BLaER1 treated with 17β-estradiol and CSF1 and Interleukin-3, amounts not matched to agents 10 nM and 100 nM (cell line): ENCODE results near the gene MARCKSL1.
A peak's percentile ranks its signal among the peaks of the same experiment; 100 is the strongest.

Experiments used
- H3K27ac ChIP-seq, 11 experiments: shearing (Covaris generic); formaldehyde crosslinking; 2 replicates each; pipeline ENCODE4 v1.8.1; 2022
- H3K27me3 ChIP-seq, 11 experiments: shearing (Covaris generic); formaldehyde crosslinking; 2 replicates each; pipeline ENCODE4 v1.8.1; 2022
- H3K36me3 ChIP-seq, 11 experiments: shearing (Covaris generic); formaldehyde crosslinking; 2 replicates each; pipeline ENCODE4 v1.8.1; 2022
- H3K4me1 ChIP-seq, 10 experiments: shearing (Covaris generic); formaldehyde crosslinking; 2 replicates each; pipeline ENCODE4 v1.8.1; 2022
- H3K4me2 ChIP-seq, 11 experiments: shearing (Covaris generic); formaldehyde crosslinking; 2 replicates each; pipeline ENCODE4 v1.8.1; 2022
- H3K4me3 ChIP-seq, 10 experiments: shearing (Covaris generic); formaldehyde crosslinking; 2 replicates each; pipeline ENCODE4 v1.8.1; 2022
- H3K9ac ChIP-seq, 11 experiments: shearing (Covaris generic); formaldehyde crosslinking; 2 replicates each; pipeline ENCODE4 v1.8.1; 2022
- H3K9me3 ChIP-seq, 11 experiments: shearing (Covaris generic); formaldehyde crosslinking; replicated peaks in 1 of 11; 2 replicates each; pipeline ENCODE4 v1.8.1; 2022
- H4K20me1 ChIP-seq, 11 experiments: shearing (Covaris generic); formaldehyde crosslinking; 2 replicates each; pipeline ENCODE4 v1.8.1; 2022
- Cebpa-rat ChIP-seq, 11 experiments: shearing (Covaris generic); IDR thresholded peaks; 2 replicates each; pipeline ENCODE4 v1.8.1; 2022

MARCKSL1 gene

DNA sequence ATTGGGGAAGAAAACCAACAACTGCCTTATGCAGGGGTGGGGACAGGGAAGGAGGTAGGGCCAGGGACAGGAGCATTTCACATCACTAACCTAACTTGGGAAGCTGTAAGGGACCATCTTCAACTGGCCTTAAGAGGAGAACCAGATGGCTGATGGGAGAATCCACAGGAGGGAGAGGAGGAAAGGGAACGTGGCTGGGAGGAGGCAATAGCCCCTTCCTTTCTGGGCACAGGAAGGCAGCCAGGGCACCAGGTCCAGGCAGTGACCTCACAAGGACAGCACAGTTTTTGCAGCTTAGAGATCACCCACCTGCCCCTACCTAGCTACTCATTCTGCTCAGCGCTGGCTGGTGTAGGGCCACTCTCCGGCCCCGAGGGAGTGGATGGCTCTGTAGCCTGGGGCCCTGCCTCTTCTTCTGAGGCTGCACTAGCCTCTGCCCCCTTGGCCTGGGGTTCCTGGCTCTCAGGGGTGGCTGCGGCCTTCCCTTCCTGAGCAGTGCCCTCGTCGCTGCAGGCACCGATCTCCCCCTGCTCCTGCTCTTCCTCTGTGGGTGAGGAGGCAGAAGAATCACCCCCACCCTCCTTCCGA, 1.7 kb downstream of the MARCKSL1 start:
- Histone ChIP-seq H3K36me3 (peaks cover 41 to 57% (median 56%) of the 10 kb centered on the region in 11 experiments), H3K4me3 (peak overlapping the region; percentile 68 to 97 (median 92)), H3K4me1 (peaks cover 65 to 77% (median 74%) of the 10 kb centered on the region in 10 experiments), H3K27ac (peak overlapping the region in 9 of 11 experiments; percentile 84 to 97 (median 95); a peak in 18 of 22 replicates), H3K9ac (peak overlapping the region; percentile 85 to 99 (median 97)), H3K9me3 (no peaks in the 10 kb centered on the region), H3K4me2 (peak overlapping the region; percentile 92 to 100 (median 98)), H4K20me1 (peaks cover 6 to 88% (median 70%) of the 10 kb centered on the region in 11 experiments; a peak in 21 of 22 replicates), H3K27me3 (no peaks in the 10 kb centered on the region)
- no peak for TF ChIP-seq Cebpa-rat (IDR thresholded peaks at IDR 0.05)

DNA sequence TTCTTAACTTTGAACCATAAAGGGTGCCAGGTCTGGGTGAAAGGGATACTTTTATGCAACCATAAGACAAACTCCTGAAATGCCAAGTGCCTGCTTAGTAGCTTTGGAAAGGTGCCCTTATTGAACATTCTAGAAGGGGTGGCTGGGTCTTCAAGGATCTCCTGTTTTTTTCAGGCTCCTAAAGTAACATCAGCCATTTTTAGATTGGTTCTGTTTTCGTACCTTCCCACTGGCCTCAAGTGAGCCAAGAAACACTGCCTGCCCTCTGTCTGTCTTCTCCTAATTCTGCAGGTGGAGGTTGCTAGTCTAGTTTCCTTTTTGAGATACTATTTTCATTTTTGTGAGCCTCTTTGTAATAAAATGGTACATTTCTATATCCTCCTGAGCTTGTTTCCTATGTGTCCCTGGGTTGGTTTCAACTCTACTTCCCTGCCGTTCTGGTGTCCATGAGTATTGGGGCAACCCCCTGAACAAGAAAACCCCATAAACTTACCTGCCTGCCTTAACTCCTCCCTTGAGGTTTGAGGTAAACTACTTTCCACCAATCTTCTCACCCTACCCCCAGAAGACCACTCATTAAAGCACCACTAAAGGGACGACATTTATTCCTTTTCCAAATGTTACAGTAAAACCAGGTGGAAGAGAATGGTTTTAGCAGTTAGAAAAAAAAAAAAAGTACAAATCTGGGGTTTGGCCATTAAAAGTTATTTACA, 2.6 kb downstream of the MARCKSL1 start:
- peak overlapping the region in 10 of 11 experiments; percentile 92 to 100 (median 98); a peak in 20 of 22 replicates for H3K4me2 ChIP-seq
- H4K20me1 ChIP-seq, result peaks cover 6 to 96% (median 80%) of the 10 kb centered on the region in 11 experiments; a peak in 21 of 22 replicates
- peaks cover 56 to 67% (median 64%) of the 10 kb centered on the region in 10 experiments for H3K4me1 ChIP-seq
- H3K27me3 ChIP-seq, result no peaks in the 10 kb centered on the region
- H3K4me3 ChIP-seq, result peak overlapping the region in 8 of 10 experiments; percentile 86 to 97 (median 96); a peak in 13 of 20 replicates
- H3K36me3 ChIP-seq, result peaks cover 51 to 66% (median 66%) of the 10 kb centered on the region in 11 experiments
- H3K9me3 ChIP-seq, result no peaks in the 10 kb centered on the region
- H3K27ac ChIP-seq, result peak overlapping the region in 2 of 11 experiments; percentile 96; a peak in 2 of 22 replicates
- peak overlapping the region in 9 of 11 experiments; percentile 90 to 99 (median 97); a peak in 16 of 22 replicates for H3K9ac ChIP-seq
- TF ChIP-seq Cebpa-rat (IDR thresholded peaks at IDR 0.05), result no peak

DNA sequence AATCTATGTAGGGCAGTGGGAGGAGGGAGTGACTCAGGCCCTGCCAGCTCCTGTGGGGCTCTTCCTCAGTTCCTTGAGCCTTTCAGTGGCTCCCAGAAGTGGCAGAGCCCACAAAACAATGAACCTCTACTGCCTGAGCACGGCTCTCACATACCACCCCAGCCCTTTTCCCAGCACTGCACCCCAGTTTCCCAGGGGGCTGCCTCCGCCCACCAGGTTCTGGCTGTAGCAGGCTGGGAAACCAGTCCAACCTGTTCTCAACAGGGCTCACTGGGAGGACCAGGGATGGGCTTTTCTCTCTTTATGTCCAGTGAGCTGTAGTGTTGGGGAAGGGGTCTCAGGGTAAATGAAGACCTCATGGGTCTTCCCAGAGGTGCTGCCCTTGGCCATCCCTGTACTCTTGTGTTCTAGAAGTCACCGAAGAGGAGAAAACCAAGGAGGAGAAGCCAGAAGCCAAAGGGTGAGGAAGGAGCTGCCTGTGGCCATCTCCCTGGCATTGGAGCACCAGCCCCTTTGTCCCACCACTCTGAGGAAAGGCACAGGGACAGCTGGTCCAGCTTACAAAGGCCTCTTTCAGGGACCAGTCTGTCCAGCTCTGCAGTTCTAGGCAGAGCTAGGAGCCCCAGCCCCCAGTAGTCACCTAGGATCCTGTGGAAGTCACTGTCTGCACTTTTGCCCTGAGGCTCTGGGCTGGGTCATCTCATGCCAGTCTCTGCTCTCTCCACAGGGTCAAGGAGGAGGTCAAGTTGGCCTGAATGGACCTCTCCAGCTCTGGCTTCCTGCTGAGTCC, 3.5 kb downstream of the MARCKSL1 start:
- Histone ChIP-seq H3K36me3 (peaks cover 60 to 76% (median 75%) of the 10 kb centered on the region in 11 experiments), H3K4me2 (peak overlapping the region in 10 of 11 experiments; percentile 92 to 100 (median 98); a peak in 20 of 22 replicates), H3K9ac (peak overlapping the region in 9 of 11 experiments; percentile 0 to 99 (median 51); a peak in 12 of 22 replicates), H3K27ac (peak overlapping the region in 2 of 11 experiments; percentile 1 to 36; a peak in 2 of 22 replicates), H4K20me1 (peaks cover 6 to 96% (median 87%) of the 10 kb centered on the region in 11 experiments; a peak in 21 of 22 replicates), H3K4me1 (peaks cover 47 to 58% (median 55%) of the 10 kb centered on the region in 10 experiments), H3K9me3 (no peaks in the 10 kb centered on the region), H3K27me3 (no peaks in the 10 kb centered on the region), H3K4me3 (no peak overlapping the region)
- no peak for TF ChIP-seq Cebpa-rat (IDR thresholded peaks at IDR 0.05)

DNA sequence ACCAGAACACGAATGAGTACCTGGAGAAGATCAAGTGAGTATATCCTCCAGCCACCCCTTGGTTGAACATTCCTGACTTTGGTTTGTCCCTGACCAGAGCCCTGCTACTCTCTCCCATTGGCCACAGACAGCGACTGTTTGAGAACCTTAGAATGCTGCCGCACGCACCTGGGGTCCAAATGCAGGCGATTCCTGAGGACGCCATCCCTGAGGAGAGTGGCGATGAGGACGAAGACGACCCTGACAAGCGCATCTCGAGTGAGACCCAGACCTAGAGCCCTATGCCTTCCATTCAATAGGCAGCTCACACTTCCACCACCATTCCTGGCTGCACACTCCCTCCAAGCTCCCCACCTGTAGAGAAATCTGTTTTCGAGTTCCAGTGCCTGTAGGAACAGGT, 4.5 kb downstream of the MARCKSL1 start:
- Histone ChIP-seq H3K4me3 (no peak overlapping the region), H3K9ac (peak overlapping the region in 4 of 11 experiments; percentile 5 to 99 (median 70); a peak in 1 of 22 replicates), H3K9me3 (no peaks in the 10 kb centered on the region), H4K20me1 (peaks cover 6 to 91% (median 81%) of the 10 kb centered on the region in 11 experiments; a peak in 21 of 22 replicates), H3K4me2 (peak overlapping the region in 5 of 11 experiments; percentile 14 to 100 (median 98); a peak in 4 of 22 replicates), H3K4me1 (peaks cover 37 to 48% (median 46%) of the 10 kb centered on the region in 10 experiments), H3K27ac (0 out of 22 replicates have a peak overlapping the region, but pooled peaks of 1 of the 11 experiments have one; percentile 36), H3K27me3 (no peaks in the 10 kb centered on the region), H3K36me3 (peaks cover 68 to 84% (median 83%) of the 10 kb centered on the region in 11 experiments)
- TF ChIP-seq Cebpa-rat (IDR thresholded peaks at IDR 0.05), result no peak

DNA sequence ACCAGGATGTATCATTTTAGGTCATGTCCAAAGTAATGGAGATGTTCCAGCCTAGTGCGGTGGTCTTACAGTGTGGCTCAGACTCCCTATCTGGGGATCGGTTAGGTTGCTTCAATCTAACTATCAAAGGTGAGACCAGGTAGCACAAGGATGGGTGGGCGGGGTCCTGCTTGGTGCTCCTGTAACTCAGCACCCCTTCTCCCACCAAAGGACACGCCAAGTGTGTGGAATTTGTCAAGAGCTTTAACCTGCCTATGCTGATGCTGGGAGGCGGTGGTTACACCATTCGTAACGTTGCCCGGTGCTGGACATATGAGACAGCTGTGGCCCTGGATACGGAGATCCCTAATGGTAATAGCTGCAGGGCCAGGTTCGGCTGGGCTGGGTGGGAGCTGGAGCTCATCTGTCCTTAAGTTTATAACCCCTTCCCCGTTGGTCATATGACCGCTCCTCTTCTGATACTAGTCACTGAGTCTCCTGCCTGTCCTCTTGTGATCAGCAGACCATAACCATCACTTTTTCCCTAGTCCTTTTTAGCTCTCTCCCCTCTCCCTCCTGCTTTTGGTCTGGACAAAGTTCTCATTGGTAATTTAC, 5.4 kb downstream of the MARCKSL1 start:
- Histone ChIP-seq H3K27ac (no peak overlapping the region), H3K4me1 (peaks cover 34 to 46% (median 43%) of the 10 kb centered on the region in 10 experiments), H3K9me3 (no peaks in the 10 kb centered on the region), H3K27me3 (no peaks in the 10 kb centered on the region), H3K36me3 (peaks cover 76 to 92% (median 91%) of the 10 kb centered on the region in 11 experiments), H4K20me1 (peaks cover 6 to 90% (median 78%) of the 10 kb centered on the region in 11 experiments; a peak in 21 of 22 replicates), H3K9ac (no peak overlapping the region), H3K4me3 (no peak overlapping the region), H3K4me2 (peak overlapping the region in 3 of 11 experiments; percentile 11 to 98 (median 20); a peak in 2 of 22 replicates)
- TF ChIP-seq Cebpa-rat (IDR thresholded peaks at IDR 0.05), result no peak

DNA sequence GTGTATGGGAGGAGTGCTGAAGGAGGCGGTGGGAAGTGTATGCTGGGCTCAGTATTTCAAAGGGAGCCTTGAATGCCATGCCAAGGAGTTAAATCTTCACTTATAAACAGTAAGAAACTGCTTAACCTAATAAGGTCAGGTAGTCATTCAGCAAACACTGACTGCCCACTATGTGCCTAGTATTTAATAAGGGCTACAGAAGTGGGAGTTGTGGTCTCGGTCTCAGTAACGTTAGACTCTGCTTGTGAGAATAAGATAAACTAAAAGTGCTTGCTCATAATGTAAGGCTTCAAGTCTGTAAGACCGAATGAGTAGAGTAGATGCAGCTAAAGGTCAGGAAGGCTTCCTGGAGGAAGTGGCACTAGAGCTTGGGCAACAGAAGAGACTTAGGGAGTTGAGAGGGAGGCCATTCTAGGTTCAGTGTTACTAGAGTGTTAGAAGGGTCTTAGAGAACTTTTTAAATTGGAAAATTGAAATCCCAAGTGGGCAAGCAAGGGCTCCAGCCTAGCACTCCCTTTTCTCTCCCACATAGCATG, 6.0 kb downstream of the MARCKSL1 start:
- peaks cover 83 to 98% (median 97%) of the 10 kb centered on the region in 11 experiments for H3K36me3 ChIP-seq
- H3K4me1 ChIP-seq, result peaks cover 33 to 46% (median 43%) of the 10 kb centered on the region in 10 experiments
- H3K27me3 ChIP-seq, result no peaks in the 10 kb centered on the region
- H3K9me3 ChIP-seq, result no peaks in the 10 kb centered on the region
- H3K27ac ChIP-seq, result no peak overlapping the region
- H4K20me1 ChIP-seq, result peaks cover 6 to 84% (median 77%) of the 10 kb centered on the region in 11 experiments; a peak in 21 of 22 replicates
- no peak for TF ChIP-seq Cebpa-rat (IDR thresholded peaks at IDR 0.05)
- H3K4me3 ChIP-seq, result no peak overlapping the region
- H3K4me2 ChIP-seq, result no peak overlapping the region
- no peak overlapping the region for H3K9ac ChIP-seq

DNA sequence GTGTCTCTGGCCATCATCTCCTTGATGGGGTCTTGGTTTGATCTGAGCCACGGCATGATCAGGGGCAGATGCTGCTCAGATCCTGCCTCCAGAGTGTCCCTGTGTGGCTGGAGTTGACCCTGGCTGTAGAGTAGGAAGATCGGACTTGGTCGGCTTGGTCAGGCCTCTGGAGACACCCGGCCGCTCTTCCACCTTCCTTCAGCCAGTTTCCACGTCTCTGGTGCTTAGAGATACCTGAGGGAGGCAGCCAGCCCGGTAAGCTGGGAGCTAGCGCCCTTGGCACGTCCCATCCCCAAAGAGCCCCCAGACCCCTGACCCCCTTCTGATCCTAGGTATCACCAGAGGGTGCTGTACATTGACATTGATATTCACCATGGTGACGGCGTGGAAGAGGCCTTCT, 8.8 kb downstream of the MARCKSL1 start:
- Histone ChIP-seq H3K9ac (no peak overlapping the region), H3K4me2 (no peak overlapping the region), H3K36me3 (peaks cover 94 to 99% (median 98%) of the 10 kb centered on the region in 11 experiments), H4K20me1 (peaks cover 0 to 84% (median 60%) of the 10 kb centered on the region in 11 experiments; a peak in 21 of 22 replicates), H3K27ac (no peak overlapping the region), H3K27me3 (no peaks in the 10 kb centered on the region), H3K9me3 (no peaks in the 10 kb centered on the region), H3K4me3 (no peak overlapping the region), H3K4me1 (peaks cover 10 to 23% (median 18%) of the 10 kb centered on the region in 10 experiments)
- no peak for TF ChIP-seq Cebpa-rat (IDR thresholded peaks at IDR 0.05)
